Activated CD4-positive, alpha-beta memory T cell treated with anti-CD3 and anti-CD28 coated beads for 36 hours (primary cell): ENCODE measurements around the gene SFXN3. TPM values are rescaled to one million over a fixed set of nuclear protein-coding genes. Genes with fewer than 3 reads are reported as not detected.

Source experiments
- CTCF ChIA-PET: fragments of 350-600 bp; sonication (Branson Sonifier 250); formaldehyde crosslinking; loops from one replicate; lab custom pipeline; 2021; ENCODE audit warnings: antibody characterized with exemption, inconsistent platforms; lab: Charles Lee
- POLR2A ChIA-PET: fragments of 350-600 bp; sonication (Branson Sonifier 250); formaldehyde crosslinking; loops from one replicate; lab custom pipeline; 2021; ENCODE audit warnings: antibody characterized with exemption; lab: Charles Lee
- DNase-seq: peaks from one replicate; pipeline ENCODE4 v3.0.0-alpha.2; 2020
- H3K27ac Mint-ChIP-seq: one replicate; pipeline ENCODE4 v1.8.0; 2021; ENCODE audit warnings: mixed read lengths
- H3K27me3 Mint-ChIP-seq: one replicate; pipeline ENCODE4 v1.8.0; 2021; ENCODE audit warnings: mixed read lengths
- H3K36me3 Mint-ChIP-seq: one replicate; pipeline ENCODE4 v1.8.0; 2021; ENCODE audit warnings: mixed read lengths
- H3K4me1 Mint-ChIP-seq: one replicate; pipeline ENCODE4 v1.8.0; 2021; ENCODE audit warnings: low read depth, mixed read lengths
- H3K4me3 Mint-ChIP-seq: one replicate; pipeline ENCODE4 v1.8.0; 2021; ENCODE audit warnings: mild to moderate bottlenecking, mixed read lengths
- H3K9me3 Mint-ChIP-seq: one replicate; pipeline ENCODE4 v1.8.0; 2021; ENCODE audit warnings: mixed read lengths
- intact Hi-C: fragments of 100-400 bp; cut with micrococcal nuclease; formaldehyde crosslinking; loops from one replicate; pipeline ENCODE4 v1.15.1; 2023
- total RNA-seq, 2 experiments: library from RNA; stranded (reverse); gene quantifications; one replicate each; pipeline ENCODE4 v1.2.3, GENCODE V29; 2021

The SFXN3 gene
- total RNA-seq, 2 experiments from 2014 or later: 40.4 to 41.9 TPM

GRCh38 chr10:100989088-100989487 is 41.9 kb upstream of the SFXN3 start:
- peaks cover 34% of the 10 kb centered on the region for H3K36me3 Mint-ChIP-seq
- no peak for DNase-seq

GRCh38 chr10:100993986-100994708 is 36.9 kb upstream of the SFXN3 start:
- Mint-ChIP-seq H3K27ac (no peak overlapping the region), H3K36me3 (peaks cover 30% of the 10 kb centered on the region), H3K4me1 (peaks cover 35% of the 10 kb centered on the region), H3K9me3 (no peaks in the 10 kb centered on the region), H3K27me3 (no peaks in the 10 kb centered on the region), H3K4me3 (no peak overlapping the region)
- no peak for DNase-seq
- ChIA-PET CTCF (interaction anchor here (14.6 kb wide), 1 partner anchor 23 kb away, joined by 199 read pairs; no protein-coding TSS in a partner anchor), POLR2A (interaction anchor here (0.7 kb wide), 1 partner anchor 51 kb away, joined by 3 read pairs; no protein-coding TSS in a partner anchor)
- intact Hi-C loops: no loop called here

More at GRCh38 chr10:100989088-100989487, 41.9 kb upstream of the SFXN3 start:
- Mint-ChIP-seq H3K27me3 (no peaks in the 10 kb centered on the region), H3K4me1 (peaks cover 46% of the 10 kb centered on the region), H3K4me3 (no peak overlapping the region), H3K9me3 (no peaks in the 10 kb centered on the region), H3K27ac (no peak overlapping the region)
- POLR2A ChIA-PET: interaction anchor here (1.0 kb wide), 1 partner anchor 9 kb away, joined by 4 read pairs; no protein-coding TSS in a partner anchor
- CTCF ChIA-PET: interaction anchor here (1.1 to 5.7 kb wide), 5 partner anchors 9 to 30 kb away, joined by 3 to 58 read pairs (median 7); partner anchors contain the start of genes LZTS2 and SEMA4G
- intact Hi-C loops: no loop called here

DNA sequence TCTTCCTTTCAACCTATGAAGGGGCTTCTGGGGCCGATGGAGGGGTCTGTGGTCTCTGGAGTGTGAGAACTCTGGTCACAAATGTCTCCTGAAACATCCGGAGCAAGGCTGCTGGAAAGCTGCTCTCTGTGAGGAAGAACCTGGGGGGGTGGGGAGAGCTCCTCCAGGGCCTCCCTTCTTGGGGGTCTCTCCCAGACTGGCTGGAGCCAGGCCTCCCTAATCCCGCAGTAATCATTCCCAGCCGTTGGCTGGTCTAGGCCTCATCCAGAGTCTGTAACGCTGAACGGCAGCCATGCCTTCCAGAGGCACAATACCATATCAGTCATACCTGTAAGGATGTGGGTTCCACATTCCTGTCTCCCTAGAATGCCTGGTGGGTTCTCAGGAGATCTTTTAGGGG is 35.9 kb upstream of the SFXN3 start:
- peaks cover 24% of the 10 kb centered on the region for H3K36me3 Mint-ChIP-seq
- POLR2A ChIA-PET: no interaction called here
- H3K27me3 Mint-ChIP-seq: no peaks in the 10 kb centered on the region
- H3K4me1 Mint-ChIP-seq: peaks cover 28% of the 10 kb centered on the region
- CTCF ChIA-PET: interaction anchor here (14.6 kb wide), 1 partner anchor 22 kb away, joined by 199 read pairs; no protein-coding TSS in a partner anchor
- no peaks in the 10 kb centered on the region for H3K9me3 Mint-ChIP-seq
- H3K4me3 Mint-ChIP-seq: no peak overlapping the region
- DNase-seq: no peak
- intact Hi-C loops: loop anchor here (5.0 kb wide), 1 partner anchor 83 kb away; the partner anchor contains the start of gene SLF2
- no peak overlapping the region for H3K27ac Mint-ChIP-seq

GRCh38 chr10:100996678-100997359 is 34.2 kb upstream of the SFXN3 start:
- H3K36me3 Mint-ChIP-seq: peaks cover 10% of the 10 kb centered on the region
- peaks cover 20% of the 10 kb centered on the region for H3K4me1 Mint-ChIP-seq
- no peaks in the 10 kb centered on the region for H3K27me3 Mint-ChIP-seq
- peak overlapping the region; percentile 76 for H3K4me3 Mint-ChIP-seq
- ChIA-PET POLR2A (interaction anchor here (0.5 to 1.0 kb wide), 3 partner anchors 20 to 1060 kb away, joined by 3 to 4 read pairs (median 3); no protein-coding TSS in a partner anchor), CTCF (interaction anchor here (0.6 to 14.6 kb wide), 14 partner anchors 9 to 696 kb away, joined by 3 to 199 read pairs (median 3); partner anchors contain the start of genes MRPL43, PDZD7, SFXN3 and SLF2)
- peak; percentile 52 for DNase-seq
- no peaks in the 10 kb centered on the region for H3K9me3 Mint-ChIP-seq
- intact Hi-C loops: loop anchor here (1.0 to 5.0 kb wide), 4 partner anchors 10 to 1506 kb away; partner anchors contain the start of genes ACTR1A, MRPL43, SLF2 and SUFU
- peak overlapping the region; percentile 86 for H3K27ac Mint-ChIP-seq

GRCh38 chr10:100997360-100998182 is 33.5 kb upstream of the SFXN3 start:
- ChIA-PET CTCF (interaction anchor here (0.6 to 14.6 kb wide), 26 partner anchors 9 to 782 kb away, joined by 3 to 199 read pairs (median 3); partner anchors contain the start of genes HIF1AN, KAZALD1, MRPL43 and PDZD7), POLR2A (interaction anchor here (0.7 to 1.2 kb wide), 5 partner anchors 9 to 35 kb away, joined by 3 to 6 read pairs (median 4); partner anchors contain the start of genes PDZD7 and SFXN3)
- Mint-ChIP-seq H3K4me1 (peaks cover 20% of the 10 kb centered on the region), H3K27me3 (no peaks in the 10 kb centered on the region), H3K4me3 (peak overlapping the region; percentile 76), H3K36me3 (peaks cover 9% of the 10 kb centered on the region), H3K9me3 (no peaks in the 10 kb centered on the region), H3K27ac (peak overlapping the region; percentile 79)
- peak; percentile 79 for DNase-seq
- intact Hi-C loops: loop anchor here (1.0 to 5.0 kb wide), 4 partner anchors 10 to 1505 kb away; partner anchors contain the start of genes ACTR1A, MRPL43, SLF2 and SUFU

GRCh38 chr10:100998183-100998990 is 32.6 kb upstream of the SFXN3 start:
- H3K36me3 Mint-ChIP-seq: peaks cover 7% of the 10 kb centered on the region
- H3K27ac Mint-ChIP-seq: peak overlapping the region; percentile 79
- ChIA-PET CTCF (interaction anchor here (0.6 to 14.6 kb wide), 22 partner anchors 8 to 783 kb away, joined by 3 to 199 read pairs (median 4); partner anchors contain the start of genes HIF1AN, KAZALD1, MRPL43 and PDZD7), POLR2A (interaction anchor here (0.8 to 1.2 kb wide), 4 partner anchors 10 to 33 kb away, joined by 3 to 6 read pairs (median 4); partner anchors contain the start of genes PDZD7 and SFXN3)
- peak; percentile 78 for DNase-seq
- no peaks in the 10 kb centered on the region for H3K9me3 Mint-ChIP-seq
- peak overlapping the region; percentile 76 for H3K4me3 Mint-ChIP-seq
- H3K27me3 Mint-ChIP-seq: no peaks in the 10 kb centered on the region
- intact Hi-C loops: loop anchor here (5.0 kb wide), 1 partner anchor 86 kb away; the partner anchor contains the start of gene SLF2
- H3K4me1 Mint-ChIP-seq: peaks cover 20% of the 10 kb centered on the region

DNA sequence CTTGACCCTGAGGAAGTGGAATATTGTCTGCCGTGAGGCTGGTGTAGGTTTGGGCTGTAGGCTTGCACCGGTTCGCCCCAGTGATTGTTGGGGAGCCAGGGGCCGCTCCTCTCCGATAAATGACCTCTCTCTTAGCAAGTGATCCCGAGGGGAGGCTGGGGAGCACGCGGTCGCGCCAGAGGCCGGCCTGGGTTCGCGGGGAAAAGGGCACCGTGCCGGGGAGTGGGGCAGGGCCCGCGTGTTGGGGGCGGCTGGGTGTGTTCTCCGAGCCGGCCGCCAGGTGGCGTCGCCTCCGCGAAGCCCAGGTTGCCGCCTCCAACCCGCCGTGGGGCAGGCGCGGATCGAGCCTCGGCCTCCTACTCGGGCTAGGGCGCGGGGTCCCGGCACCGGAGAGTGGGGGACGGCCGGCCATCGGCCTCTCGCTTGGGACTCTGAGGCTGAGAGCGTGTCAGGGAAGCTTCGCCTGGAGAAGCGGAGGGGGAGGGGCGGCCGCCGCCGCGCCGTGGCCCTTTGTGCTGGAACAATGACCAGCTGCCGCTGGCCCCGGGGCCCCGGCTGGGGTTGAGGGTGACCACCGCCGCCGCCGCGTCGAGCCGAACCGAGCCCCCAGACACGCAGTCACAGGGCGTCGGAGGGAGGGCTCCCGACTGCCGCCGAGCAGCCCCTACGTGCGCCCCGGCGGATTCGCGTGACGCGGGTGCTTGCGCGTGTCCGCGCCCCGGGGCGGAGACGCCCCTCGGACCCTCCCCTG is 31.9 kb upstream of the SFXN3 start:
- H3K4me3 Mint-ChIP-seq: peak overlapping the region; percentile 76
- intact Hi-C loops: loop anchor here (1.0 to 5.0 kb wide), 2 partner anchors 14 to 87 kb away; partner anchors contain the start of gene SLF2
- peaks cover 20% of the 10 kb centered on the region for H3K4me1 Mint-ChIP-seq
- DNase-seq: peak; percentile 81
- H3K27me3 Mint-ChIP-seq: no peaks in the 10 kb centered on the region
- ChIA-PET POLR2A (interaction anchor here (0.7 kb wide), 1 partner anchor 32 kb away, joined by 3 read pairs; the partner anchor contains the start of genes PDZD7 and SFXN3), CTCF (interaction anchor here (0.8 to 14.6 kb wide), 10 partner anchors 12 to 437 kb away, joined by 3 to 199 read pairs (median 6); partner anchors contain the start of genes MRPL43, PDZD7, SFXN3 and TWNK)
- H3K36me3 Mint-ChIP-seq: peaks cover 5% of the 10 kb centered on the region
- H3K27ac Mint-ChIP-seq: peak overlapping the region; percentile 79
- no peaks in the 10 kb centered on the region for H3K9me3 Mint-ChIP-seq

GRCh38 chr10:100999742-101000126 is 31.3 kb upstream of the SFXN3 start, which contains the start of gene LZTS2:
Gene LZTS2, plus strand, starts transcription at chr10:100999808. Its CDS starts 2,731 bp downstream, at chr10:101002539.
- Mint-ChIP-seq H3K4me3 (peak within 1 kb of the TSS; percentile 76), H3K27ac (peak within 1 kb of the TSS; percentile 79), H3K9me3 (no peaks in the 10 kb centered on the region), H3K27me3 (no peaks in the 10 kb centered on the region), H3K4me1 (peaks cover 20% of the 10 kb centered on the region), H3K36me3 (peaks cover under 1% of the 10 kb centered on the region)
- intact Hi-C loops: loop anchor here (1.0 to 5.0 kb wide), 2 partner anchors 14 to 87 kb away; partner anchors contain the start of gene SLF2
- CTCF ChIA-PET: interaction anchor here (0.8 to 14.6 kb wide), 6 partner anchors 12 to 437 kb away, joined by 3 to 199 read pairs (median 6); partner anchors contain the start of genes MRPL43, PDZD7, SFXN3 and TWNK
- DNase-seq: no peak
- POLR2A ChIA-PET: interaction anchor here (0.7 kb wide), 1 partner anchor 31 kb away, joined by 3 read pairs; the partner anchor contains the start of genes PDZD7 and SFXN3
